Hypothalamus (tissue), 51 donors: ENCODE results near the gene ESF1.
"Not testable (repeated sequence)": the region's sequence is repeated elsewhere in the genome, so short reads cannot be mapped to it uniquely, and the experiment has no call there.

Source experiments
- DNase-seq, 51 donors: peaks; one replicate each; lab custom pipeline; 2025; lab: John Stamatoyannopoulos, UW

Gene ESF1

GRCh38 chr20:13749811-13750210, 34.9 kb downstream of the ESF1 start:
- DNase-seq, result no peak

GRCh38 chr20:13745784-13746183, 38.9 kb downstream of the ESF1 start:
- DNase-seq, result no peak

- no peak for DNase-seq
Measured at GRCh38 chr20:13744352-13744751, 40.4 kb downstream of the ESF1 start.

GRCh38 chr20:13741879-13742278, 42.8 kb downstream of the ESF1 start:
- no peak for DNase-seq

GRCh38 chr20:13739731-13740649, 44.7 kb downstream of the ESF1 start:
- no peak for DNase-seq

- not testable (repeated sequence) for DNase-seq
Measured at GRCh38 chr20:13738187-13738586, 46.5 kb downstream of the ESF1 start.

- peak in 1 of 51 donors; percentile 0 for DNase-seq
Measured at GRCh38 chr20:13736436-13737191, 48.1 kb downstream of the ESF1 start.

GRCh38 chr20:13735826-13736225, 48.9 kb downstream of the ESF1 start:
- no peak for DNase-seq

- DNase-seq, result no peak
Measured at GRCh38 chr20:13723011-13723410, 61.7 kb downstream of the ESF1 start.

GRCh38 chr20:13718171-13718570, 66.5 kb downstream of the ESF1 start:
- DNase-seq, result no peak

GRCh38 chr20:13717631-13718044, 67.1 kb downstream of the ESF1 start:
- DNase-seq, result no peak

GRCh38 chr20:13715171-13715570, 69.5 kb downstream of the ESF1 start:
- no peak for DNase-seq

- DNase-seq, result no peak
Measured at GRCh38 chr20:13708234-13708633, 76.5 kb downstream of the ESF1 start.

GRCh38 chr20:13703265-13703664, 81.5 kb downstream of the ESF1 start:
- no peak for DNase-seq

- no peak for DNase-seq
Measured at GRCh38 chr20:13701486-13701885, 83.2 kb downstream of the ESF1 start.

- no peak for DNase-seq
Measured at GRCh38 chr20:13700761-13701160, 84.0 kb downstream of the ESF1 start.

GRCh38 chr20:13694420-13695150, 90.1 kb downstream of the ESF1 start:
- DNase-seq, result no peak

- no peak for DNase-seq
Measured at GRCh38 chr20:13692802-13693736, 91.7 kb downstream of the ESF1 start.

- DNase-seq, result no peak
Measured at GRCh38 chr20:13690943-13691342, 93.8 kb downstream of the ESF1 start.

GRCh38 chr20:13687815-13688214, 96.9 kb downstream of the ESF1 start:
- DNase-seq, result no peak
